GM03348 (cell line): Measurements from ENCODE around the gene PHPT1.
"Not testable (repeated sequence)": the region's sequence is repeated elsewhere in the genome, so short reads cannot be mapped to it uniquely, and the experiment has no call there.

Experiments
- DNase-seq: peaks from one replicate; pipeline ENCODE4 v3.0.0; 2012; ENCODE audit warnings: low spot score

The PHPT1 gene

GRCh38 chr9:136823136-136824046 lies 25.8 kb upstream of the PHPT1 start:
- DNase-seq: no peak

DNA sequence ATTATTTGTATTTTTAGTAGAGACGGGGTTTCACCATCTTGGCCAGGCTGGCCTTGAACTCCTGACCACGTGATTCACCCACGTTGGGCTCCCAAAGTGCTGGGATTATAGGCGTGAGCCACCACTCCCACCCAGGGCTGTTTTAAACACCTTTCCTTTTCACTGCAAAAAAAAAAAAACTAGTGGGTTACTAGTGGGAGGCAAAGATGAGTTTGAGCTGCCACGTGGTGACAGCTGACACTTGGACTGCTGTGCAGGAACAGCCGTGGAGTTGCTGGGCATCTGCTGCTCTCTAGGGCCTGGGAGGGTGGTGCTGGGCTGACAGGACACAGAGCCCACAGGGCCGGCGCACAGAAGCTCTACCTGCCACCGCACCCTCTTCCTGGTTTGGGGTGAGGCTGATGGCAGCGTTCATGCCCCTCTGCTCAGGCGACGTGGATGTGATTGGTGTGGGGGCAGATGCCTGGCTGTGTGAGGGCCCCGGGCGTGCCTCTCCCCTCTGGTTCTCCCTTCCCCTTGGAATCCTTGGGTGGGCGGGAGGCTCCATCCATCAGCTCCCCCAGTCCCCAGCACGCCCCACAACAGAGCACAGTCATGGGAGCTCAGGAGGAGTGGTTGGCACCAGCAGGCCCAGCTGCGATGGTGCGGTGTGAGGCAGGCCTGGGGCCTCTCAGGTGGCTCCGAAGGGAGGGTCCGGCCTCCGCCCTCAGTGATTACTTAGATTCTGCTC lies 24.5 kb upstream of the PHPT1 start:
- no peak for DNase-seq

- DNase-seq: no peak
Observed at GRCh38 chr9:136825295-136826187, 23.7 kb upstream of the PHPT1 start.

DNA sequence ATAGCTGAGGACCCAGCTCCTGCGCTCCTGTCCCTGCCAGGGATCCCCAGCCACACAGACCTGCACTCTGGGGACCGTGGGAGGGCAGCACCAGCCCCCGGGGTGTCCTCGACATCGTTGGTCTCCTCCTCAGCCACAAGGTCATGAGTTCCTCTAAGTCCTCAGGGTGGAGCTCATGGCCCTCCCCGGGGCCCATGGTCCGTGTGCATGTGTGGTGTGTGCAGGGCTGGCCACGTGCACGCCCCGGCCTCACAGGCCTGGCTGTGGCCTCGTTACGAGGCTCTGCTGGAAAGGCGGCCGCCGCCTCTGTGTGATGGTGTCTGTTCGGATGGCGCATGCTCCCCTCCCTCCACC lies 23.0 kb upstream of the PHPT1 start:
- DNase-seq: no peak

DNA sequence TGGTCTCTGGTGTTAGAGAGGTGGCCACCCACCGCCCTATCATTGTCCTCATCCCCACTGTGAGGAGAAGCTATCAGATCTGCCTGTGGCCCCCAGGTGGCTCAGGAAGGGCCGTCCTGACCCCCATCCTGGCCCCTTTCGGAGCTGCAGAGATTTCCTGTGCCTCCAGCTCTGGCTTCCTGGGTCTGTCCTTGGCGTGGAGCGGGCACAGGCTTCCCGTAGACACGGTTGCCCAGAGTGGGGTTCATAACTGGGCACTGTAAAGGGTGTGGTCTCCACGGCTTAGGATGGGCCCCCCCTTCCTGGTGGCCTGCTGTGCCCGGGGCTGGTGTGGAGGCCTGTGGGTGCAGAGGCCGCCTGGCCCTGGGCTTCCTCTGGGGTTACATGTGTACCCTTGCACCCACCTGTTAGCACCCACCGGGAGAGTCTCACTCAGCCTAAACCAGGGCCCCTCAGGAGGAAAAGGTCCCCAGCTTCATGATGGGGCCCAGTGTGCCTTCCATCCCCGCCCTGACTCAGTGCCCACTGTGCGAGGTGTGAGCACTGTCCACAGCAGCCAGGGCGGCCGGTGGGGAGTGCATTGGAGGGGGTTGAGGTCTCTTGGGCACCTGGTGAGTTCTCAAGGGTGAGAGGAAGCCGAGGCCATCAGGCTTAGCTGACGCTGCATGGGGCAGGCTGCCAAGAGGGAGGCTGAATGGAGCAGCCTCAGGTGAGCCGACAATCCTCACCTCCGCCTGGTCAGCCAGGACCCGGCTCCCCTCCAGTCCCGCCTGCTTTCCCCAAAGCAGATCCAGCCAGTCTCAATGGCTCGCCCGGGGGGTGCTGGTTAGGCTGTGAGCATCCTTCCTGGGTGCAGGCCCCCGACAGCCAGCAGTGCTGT lies 22.3 kb upstream of the PHPT1 start:
- no peak for DNase-seq

DNA sequence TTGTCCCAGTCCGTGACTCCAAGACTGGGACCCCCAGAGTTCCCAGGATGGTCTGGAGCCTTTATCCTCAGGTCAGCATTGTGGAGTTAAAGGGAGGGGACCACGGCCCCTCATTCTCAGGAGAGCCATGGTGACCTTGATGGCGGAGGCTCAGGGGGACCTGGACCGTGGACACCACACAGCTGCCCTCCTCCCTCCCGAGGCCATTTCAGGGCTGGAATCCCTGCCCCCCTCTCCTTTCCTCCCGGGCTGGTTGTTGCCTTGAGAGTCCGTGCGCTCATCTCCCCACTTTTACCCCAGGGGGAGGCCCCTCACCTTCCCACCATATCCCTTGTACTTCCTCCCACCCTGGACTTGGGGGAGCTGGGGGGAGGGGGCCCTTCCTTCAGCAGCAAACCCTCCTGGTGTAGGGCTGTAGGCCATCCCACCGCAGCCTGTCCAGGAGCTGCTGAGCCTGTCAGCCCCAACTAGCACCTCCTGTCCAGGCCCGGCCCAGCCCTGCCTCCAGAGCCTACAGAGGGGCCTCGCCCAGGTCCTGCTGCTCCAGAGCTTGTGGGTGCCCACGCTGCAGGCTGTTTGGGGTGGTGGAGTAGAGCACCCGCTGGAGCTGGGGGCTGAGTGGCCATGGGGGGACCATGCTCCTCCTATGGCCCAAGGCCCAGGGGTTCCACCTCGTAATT lies 21.3 kb upstream of the PHPT1 start:
- DNase-seq: no peak

- no peak for DNase-seq
Observed at GRCh38 chr9:136828474-136829140, 20.6 kb upstream of the PHPT1 start.

- DNase-seq: no peak
Observed at GRCh38 chr9:136829412-136829811, 19.8 kb upstream of the PHPT1 start.

GRCh38 chr9:136829981-136830885 lies 19.0 kb upstream of the PHPT1 start:
- no peak for DNase-seq

GRCh38 chr9:136831002-136831719 lies 18.0 kb upstream of the PHPT1 start:
- no peak for DNase-seq

- DNase-seq: no peak
Observed at GRCh38 chr9:136831720-136832104, 17.5 kb upstream of the PHPT1 start.

DNA sequence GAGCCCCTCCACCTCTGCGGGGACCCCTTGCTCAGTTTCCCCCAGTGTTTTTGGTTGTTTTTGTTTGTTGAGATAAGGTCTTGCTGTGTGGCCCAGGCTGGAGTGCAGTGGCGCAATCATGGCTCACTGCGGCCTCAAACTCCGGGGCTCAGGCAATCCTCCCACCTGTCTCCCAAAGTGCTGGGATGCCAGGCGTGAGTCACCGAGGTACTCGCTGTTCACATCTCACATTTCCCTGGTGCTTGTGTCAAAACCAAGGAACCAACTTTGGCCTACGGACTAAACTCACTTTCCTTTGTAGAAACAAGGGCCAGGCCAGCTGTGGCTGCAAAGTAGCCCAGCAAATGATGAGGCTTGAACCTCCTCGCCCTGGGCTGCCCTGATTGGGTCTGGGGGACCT lies 16.6 kb upstream of the PHPT1 start:
- no peak for DNase-seq

GRCh38 chr9:136833381-136834048 lies 15.7 kb upstream of the PHPT1 start:
- DNase-seq: not testable (repeated sequence)

- no peak for DNase-seq
Observed at GRCh38 chr9:136835162-136835931, 13.9 kb upstream of the PHPT1 start.

DNA sequence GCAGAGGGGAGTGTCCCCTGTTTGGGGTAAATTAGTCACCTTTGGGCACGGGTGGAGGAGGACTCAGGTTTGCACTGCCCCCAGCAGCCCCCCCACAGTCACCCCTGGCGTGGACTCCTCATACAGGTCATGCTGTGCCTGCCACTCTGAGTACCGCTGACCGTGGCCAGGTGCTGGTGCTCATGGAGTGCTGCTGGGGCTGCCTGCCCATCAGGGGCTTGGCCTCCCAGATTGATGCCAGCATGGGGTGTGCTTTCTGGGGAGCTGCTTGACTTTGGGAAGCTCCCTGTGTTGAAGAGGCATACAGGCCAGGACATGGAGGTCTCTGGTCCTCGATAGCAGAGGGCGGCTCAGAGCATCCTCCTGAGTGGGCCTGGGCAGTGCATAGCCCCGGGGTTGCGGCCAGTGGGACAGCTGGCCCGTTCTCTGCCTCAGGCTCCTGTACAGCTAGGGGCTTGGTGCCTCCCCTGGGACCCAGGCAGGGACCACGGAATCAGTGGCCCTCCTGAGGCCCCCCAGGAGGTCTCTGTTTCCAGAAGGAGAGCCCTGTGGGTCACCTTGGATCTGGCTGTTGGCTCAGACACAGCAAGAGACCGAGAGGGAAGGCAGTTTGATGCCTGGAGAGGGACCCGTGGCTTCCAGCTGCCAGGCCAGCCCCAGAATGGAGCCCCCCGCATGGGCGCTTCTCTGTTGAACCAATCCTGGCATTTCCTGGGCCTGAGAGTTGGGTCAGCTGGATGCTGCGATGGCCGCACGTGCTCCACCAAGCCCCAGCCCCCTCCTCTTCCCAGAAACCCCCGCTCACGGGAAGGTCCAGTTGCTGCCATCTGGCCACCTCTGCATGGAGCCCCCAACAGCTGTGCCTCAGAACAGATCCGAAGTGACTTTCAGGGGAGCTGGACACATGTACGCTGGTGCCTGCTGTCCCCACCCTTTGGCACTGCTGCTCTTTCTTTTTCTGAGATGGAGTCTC lies 13.0 kb upstream of the PHPT1 start:
- DNase-seq: no peak
